H1 (cell line): Measurements from ENCODE around the gene SMCHD1. TPM values are rescaled to one million over a fixed set of nuclear protein-coding genes. Genes with fewer than 3 reads are reported as not detected.

Experiments used
- CTCF ChIA-PET: fragments of 300-600 bp; sonication (Branson Sonifier 250); formaldehyde crosslinking; loops from one replicate; lab custom pipeline; 2021; ENCODE audit not compliant: partially characterized antibody; lab: Charles Lee
- POLR2A ChIA-PET: fragments of 300-600 bp; sonication (Branson Sonifier 250); formaldehyde crosslinking; loops from one replicate; lab custom pipeline; 2021; ENCODE audit warnings: inconsistent platforms; ENCODE audit not compliant: partially characterized antibody; lab: Charles Lee
- DNase-seq, 2 experiments: peaks; one replicate each; pipeline versions ENCODE4 v3.0.0 to v3.0.0-alpha.2; 2010 to 2022; ENCODE audit warnings: low spot score in 2 of 2, low read depth in 1 of 2, mixed read lengths in 1 of 2
- FAIRE-seq: peaks from 2 replicates; lab custom pipeline; 2011; peaks lifted over from hg19 to GRCh38; lab: Jason Lieb, UNC
- H2AFZ ChIP-seq: 2 replicates; pipeline ENCODE4 v1.8.1; 2012; ENCODE audit warnings: low read length, inconsistent platforms
- H2AK5ac ChIP-seq: 2 replicates; pipeline ENCODE4 v1.6.1; 2013; ENCODE audit warnings: low read depth, low read length
- H2BK120ac ChIP-seq: replicated peaks from 2 replicates; pipeline ENCODE3; 2013; ENCODE audit warnings: low read depth, low read length, inconsistent platforms
- H2BK12ac ChIP-seq: 2 replicates; pipeline ENCODE4 v1.6.1; 2013; ENCODE audit warnings: low read depth, low read length
- H2BK15ac ChIP-seq: 2 replicates; pipeline ENCODE4 v1.6.1; 2013; ENCODE audit warnings: low read length
- H2BK20ac ChIP-seq: 2 replicates; pipeline ENCODE4 v1.6.1; 2013; ENCODE audit warnings: low read length
- H2BK5ac ChIP-seq: 2 replicates; pipeline ENCODE4 v1.6.1; 2013; ENCODE audit warnings: low read depth, low read length
- H3K14ac ChIP-seq: 2 replicates; pipeline ENCODE4 v1.6.1; 2013; ENCODE audit warnings: inconsistent platforms; ENCODE audit not compliant: insufficient read length
- H3K18ac ChIP-seq: 2 replicates; pipeline ENCODE4 v1.6.1; 2013; ENCODE audit warnings: low read length; ENCODE audit errors: extremely low read depth
- H3K23ac ChIP-seq: 2 replicates; pipeline ENCODE4 v1.6.1; 2013; ENCODE audit warnings: inconsistent platforms; ENCODE audit not compliant: insufficient read length
- H3K23me2 ChIP-seq: 2 replicates; pipeline ENCODE4 v1.6.1; 2013; ENCODE audit warnings: low read depth, low read length
- H3K27ac ChIP-seq: 2 replicates; pipeline ENCODE4 v1.6.1; 2011; ENCODE audit warnings: low read depth, low read length, inconsistent platforms
- H3K27me3 ChIP-seq, 4 experiments: replicated peaks in 1 of 4; 1 replicate in 1 of 4; 2 replicates in 3 of 4; pipeline versions ENCODE4 v1.6.1 to v1.8.1; 2011 to 2013; ENCODE audit warnings: low read length in 3 of 4, mild to moderate bottlenecking in 3 of 4, inconsistent platforms in 2 of 4, mixed read lengths in 2 of 4, moderate library complexity in 1 of 4; ENCODE audit not compliant: control insufficient read depth in 3 of 4, insufficient read depth in 3 of 4; ENCODE audit errors: extremely low read depth in 1 of 4
- H3K36me3 ChIP-seq, 4 experiments: 2 replicates each; pipeline versions ENCODE4 v1.6.1 to v1.8.1; 2011 to 2013; ENCODE audit warnings: mild to moderate bottlenecking in 4 of 4, low read length in 3 of 4, moderate library complexity in 2 of 4, control low read depth in 1 of 4, inconsistent platforms in 1 of 4; ENCODE audit not compliant: insufficient read depth in 4 of 4, control insufficient read depth in 2 of 4
- H3K4ac ChIP-seq: replicated peaks from 2 replicates; pipeline ENCODE3; 2013; ENCODE audit warnings: low read length, low read depth, mixed read lengths, inconsistent platforms; ENCODE audit not compliant: insufficient read length
- H3K4me1 ChIP-seq, 4 experiments: replicated peaks in 1 of 4; 1 replicate in 1 of 4; 2 replicates in 3 of 4; pipeline versions ENCODE4 v1.6.1 to v1.8.1; 2011 to 2013; ENCODE audit warnings: low read length in 3 of 4, inconsistent platforms in 2 of 4, mixed read lengths in 1 of 4; ENCODE audit not compliant: insufficient read depth in 4 of 4, control insufficient read depth in 3 of 4
- H3K4me2 ChIP-seq, 2 experiments: 2 replicates each; pipeline versions ENCODE4 v1.6.1 to v1.8.1; 2011 to 2013; ENCODE audit warnings: low read depth in 2 of 2, low read length in 2 of 2, control low read depth in 1 of 2, inconsistent platforms in 1 of 2, mild to moderate bottlenecking in 1 of 2; ENCODE audit not compliant: insufficient read depth in 1 of 2
- H3K4me3 ChIP-seq, 4 experiments: fragments of 200-600, 300-600 bp in 1 of 4; sonication (generic), shearing (Covaris generic), sonication (Bioruptor Twin) in 1 of 4; 2 replicates each; pipeline versions ENCODE4 v1.5.1 to v1.8.1; 2011 to 2016; ENCODE audit warnings: low read length in 4 of 4, low read depth in 3 of 4, control low read depth in 2 of 4, inconsistent platforms in 2 of 4, mild to moderate bottlenecking in 2 of 4, mixed read lengths in 1 of 4, moderate library complexity in 1 of 4; ENCODE audit not compliant: insufficient read depth in 2 of 4; ENCODE audit errors: extremely low read depth in 1 of 4
- H3K56ac ChIP-seq: replicated peaks from 2 replicates; pipeline ENCODE3; 2013; ENCODE audit warnings: low read depth, mild to moderate bottlenecking, mixed read lengths, low read length, inconsistent platforms; ENCODE audit not compliant: insufficient read length
- H3K79me1 ChIP-seq: 2 replicates; pipeline ENCODE4 v1.6.1; 2013; ENCODE audit warnings: low read depth, low read length, control low read depth
- H3K79me2 ChIP-seq, 2 experiments: 2 replicates each; pipeline versions ENCODE4 v1.6.1 to v1.8.1; 2012 to 2013; ENCODE audit warnings: low read length in 2 of 2, mild to moderate bottlenecking in 2 of 2, inconsistent platforms in 1 of 2; ENCODE audit not compliant: insufficient read depth in 2 of 2, control insufficient read depth in 1 of 2
- H3K9ac ChIP-seq, 4 experiments: replicated peaks in 1 of 4; 1 replicate in 1 of 4; 2 replicates in 3 of 4; pipeline versions ENCODE4 v1.6.1 to v1.8.1; 2011 to 2013; ENCODE audit warnings: low read depth in 3 of 4, low read length in 3 of 4, control low read depth in 2 of 4, mild to moderate bottlenecking in 2 of 4, moderate library complexity in 2 of 4, inconsistent platforms in 1 of 4; ENCODE audit errors: extremely low read depth in 1 of 4
- H3K9me3 ChIP-seq, 2 experiments: 2 replicates each; pipeline versions ENCODE4 v1.6.1 to v1.8.1; 2012 to 2013; ENCODE audit warnings: mild to moderate bottlenecking in 2 of 2, moderate library complexity in 2 of 2, control low read depth in 1 of 2, inconsistent platforms in 1 of 2, low read depth in 1 of 2, low read length in 1 of 2, mixed read lengths in 1 of 2; ENCODE audit not compliant: insufficient read depth in 2 of 2
- H4K20me1 ChIP-seq, 2 experiments: replicated peaks in 1 of 2; 2 replicates each; pipeline versions ENCODE3 to v1.8.1; 2011 to 2013; ENCODE audit warnings: inconsistent platforms in 2 of 2, low read length in 2 of 2, mild to moderate bottlenecking in 1 of 2; ENCODE audit not compliant: insufficient read depth in 2 of 2, control insufficient read depth in 1 of 2
- H4K5ac ChIP-seq: 2 replicates; pipeline ENCODE4 v1.6.1; 2013; ENCODE audit warnings: low read length, low read depth, mixed read lengths, inconsistent platforms; ENCODE audit not compliant: insufficient read length
- H4K8ac ChIP-seq: 2 replicates; pipeline ENCODE4 v1.8.0; 2013; ENCODE audit warnings: mild to moderate bottlenecking, moderate library complexity, low read length, inconsistent platforms; ENCODE audit not compliant: insufficient read depth; ENCODE audit errors: extremely low read depth
- H4K91ac ChIP-seq: replicated peaks from 2 replicates; pipeline ENCODE3; 2013; ENCODE audit warnings: low read length, mixed read lengths, inconsistent platforms; ENCODE audit not compliant: insufficient read length
- BCL11A ChIP-seq, 2 experiments: IDR thresholded peaks; one replicate each; pipeline ENCODE4 v1.6.1; 2011; ENCODE audit warnings: low read depth in 2 of 2, low read length in 2 of 2, mild to moderate bottlenecking in 2 of 2
- CBX5 ChIP-seq: fragments of 300-800, 300-1000 bp; sonication (generic); IDR thresholded peaks from 2 replicates; pipeline ENCODE4 v1.7.1; 2016; ENCODE audit warnings: antibody characterized with exemption, low read length, low read depth
- POLR2AphosphoS5 ChIP-seq: IDR thresholded peaks from 2 replicates; pipeline ENCODE4 v1.6.1; 2011; ENCODE audit warnings: low read depth, low read length
- TAF1 ChIP-seq: IDR thresholded peaks from 2 replicates; pipeline ENCODE4 v1.6.1; 2011; ENCODE audit warnings: mild to moderate bottlenecking, low read depth, low read length
- WGBS, 2 experiments: shearing (Covaris generic) in 1 of 2; methylation state at CpG; one replicate each; pipeline versions ENCODE4 v1.1.6 to v1.1.7; 2013 to 2015; ENCODE audit warnings: low lambda C conversion rate in 2 of 2, mixed read lengths in 2 of 2, inconsistent platforms in 1 of 2, low coverage in 1 of 2, missing lambda C conversion rate in 1 of 2; ENCODE audit not compliant: insufficient replicate concordance in 2 of 2, insufficient coverage in 1 of 2, insufficient read length in 1 of 2; ENCODE audit errors: extremely low coverage in 1 of 2, missing lambda C conversion rate in 1 of 2; 5-methylcytosine and 5-hydroxymethylcytosine counted together
- polyA plus RNA-seq, 7 experiments: library from polyadenylated mRNA; depleted of rRNA in 3 of 7; stranded (reverse) in 5 of 7; unstranded in 2 of 7; fragments of >200 nt in 5 of 7; fragments of 200-250 nt in 2 of 7; gene quantifications; 1 replicate in 5 of 7; 2 replicates in 1 of 7; 4 replicates in 1 of 7; pipeline versions ENCODE4 v1.2.1 to v1.2.3, GENCODE V29; 2011 to 2013; ENCODE audit warnings: missing spikeins in 2 of 7, mixed read lengths in 2 of 7
- total RNA-seq: library from RNA; stranded (reverse); fragmentation: NEBNext Ultra II Directional; extraction: Animal tissue kit (Norgen Biotek cat#: 25700); gene quantifications from 2 replicates; pipeline ENCODE4 v1.2.1, GENCODE V29; 2021
- TF ChIP-seq, protein P1 (sequence below): IDR thresholded peaks from 2 replicates; pipeline ENCODE4 v1.6.1; 2011; ENCODE audit warnings: low read depth, mild to moderate bottlenecking, low read length; ENCODE audit not compliant: insufficient read depth

SMCHD1 gene
- total and polyA plus RNA-seq, 2 of the 8 experiments (the other 6 are each of a cell fraction or from before 2014, with no cell fraction given): 9.3 to 32.0 TPM

DNA sequence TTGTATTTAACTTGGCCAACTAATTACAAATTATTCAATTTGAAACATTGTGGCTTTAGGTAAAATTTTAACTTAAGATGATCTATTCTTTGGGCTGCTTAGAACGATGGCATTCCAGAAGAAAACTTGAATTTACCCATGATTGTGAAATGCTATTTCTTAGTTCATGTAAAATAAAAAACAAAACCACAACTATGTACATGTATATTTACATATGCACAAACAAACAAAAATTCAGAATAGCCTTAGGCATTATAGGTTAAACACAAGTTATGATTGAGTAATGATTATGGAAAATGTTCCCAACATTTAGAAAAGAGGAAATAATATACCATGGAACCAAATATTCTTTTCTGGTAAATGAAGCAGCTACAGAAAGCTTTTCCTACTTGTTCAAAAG is 3.5 kb upstream of the SMCHD1 start:
- CTCF ChIA-PET: no interaction called here

More for the DNA sequence above, 3.5 kb upstream of the SMCHD1 start:
- no peak overlapping the region for H3K4me2 ChIP-seq
- H3K9ac ChIP-seq: no peak overlapping the region
- peaks cover 0 to 5% (median 3%) of the 10 kb centered on the region in 4 experiments; a peak in 4 of 7 replicates for H3K4me1 ChIP-seq
- H3K27ac ChIP-seq: no peak overlapping the region
- peaks cover 0 to 6% of the 10 kb centered on the region in 2 experiments; a peak in 2 of 4 replicates for H3K79me2 ChIP-seq
- H3K23me2 ChIP-seq: peaks cover 19% of the 10 kb centered on the region
- H2BK12ac ChIP-seq: no peak overlapping the region
- no peak overlapping the region for H3K18ac ChIP-seq
- no peak overlapping the region for H3K56ac ChIP-seq
- no peak for FAIRE-seq
- no peak overlapping the region for H4K8ac ChIP-seq
- H4K91ac ChIP-seq: no peak overlapping the region
- H3K79me1 ChIP-seq: 0 out of 2 replicates have a peak, but pooled peaks cover 3% of the 10 kb centered on the region
- no peak overlapping the region for H2BK20ac ChIP-seq
- TF ChIP-seq TAF1 (no peak), CBX5 (no peak), POLR2AphosphoS5 (no peak), BCL11A (IDR thresholded peaks at IDR 0.05; ENCODE audit: low read depth in 2 of 2, low read length in 2 of 2) (no peak)
- TF ChIP-seq, protein P1, sequence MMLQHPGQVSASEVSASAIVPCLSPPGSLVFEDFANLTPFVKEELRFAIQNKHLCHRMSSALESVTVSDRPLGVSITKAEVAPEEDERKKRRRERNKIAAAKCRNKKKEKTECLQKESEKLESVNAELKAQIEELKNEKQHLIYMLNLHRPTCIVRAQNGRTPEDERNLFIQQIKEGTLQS: no peak
- TF ChIP-seq, all 59 proteins: peak for 0
- no peak overlapping the region for H4K5ac ChIP-seq
- H2AK5ac ChIP-seq: no peak overlapping the region
- POLR2A ChIA-PET: no interaction called here
- no peaks in the 10 kb centered on the region for H3K36me3 ChIP-seq
- DNase-seq: no peak
- H2AFZ ChIP-seq: no peak overlapping the region
- no peak overlapping the region for H3K4ac ChIP-seq
- no peaks in the 10 kb centered on the region for H3K9me3 ChIP-seq
- H3K27me3 ChIP-seq: peaks cover 3 to 25% (median 22%) of the 10 kb centered on the region in 4 experiments
- H3K4me3 ChIP-seq: no peak overlapping the region
- H4K20me1 ChIP-seq: peaks cover 3 to 9% of the 10 kb centered on the region in 2 experiments
- no peak overlapping the region for H2BK5ac ChIP-seq
- no peak overlapping the region for H2BK120ac ChIP-seq
- WGBS, 2 experiments: 88% methylated on average over 1 of the region's 1 CpG; no CpG with 5 or more reads in 1 of the 2 experiments
- no peak overlapping the region for H3K14ac ChIP-seq
- no peak overlapping the region for H2BK15ac ChIP-seq
- H3K23ac ChIP-seq: no peak overlapping the region
